K562 (cell line): ENCODE measurements around the gene CLEC2D. TPM values are rescaled to one million over a fixed set of nuclear protein-coding genes. Genes with fewer than 3 reads are reported as not detected.

Experiments
- ATAC-seq: fragments of 200-7000 bp; cut with Tn5 transposase; 3 replicates; pipeline ENCODE4 v1.9.1; 2020; ENCODE audit warnings: moderate library complexity
- BruUV-seq: library from RNA; stranded (reverse); fragments of 400-500 nt; replicated peaks from 2 replicates; lab custom pipeline; 2021; lab: Mats Ljungman, UMichigan
- CTCF ChIA-PET: fragments of 300-600 bp; formaldehyde crosslinking; extraction: SDS; loops from one replicate; lab custom pipeline; 2021; ENCODE audit warnings: low intra/inter-chr PET ratio; lab: Yijun Ruan, JAX
- POLR2A ChIA-PET: fragments of 300-600, 350-650 bp; sonication (Branson Sonifier 250); formaldehyde crosslinking; extraction: SDS; loops from one replicate; lab custom pipeline; 2021; ENCODE audit warnings: antibody characterized with exemption, inconsistent platforms; lab: Yijun Ruan, JAX
- DNase-seq, 4 experiments: peaks; one replicate each; pipeline versions ENCODE4 v3.0.0 to v3.0.0-alpha.2; 2011 to 2018; ENCODE audit warnings: low spot score in 3 of 4, mixed read lengths in 3 of 4; ENCODE audit errors: extremely low read depth in 1 of 4
- FAIRE-seq: peaks from 2 replicates; lab custom pipeline; 2011; peaks lifted over from hg19 to GRCh38; lab: Jason Lieb, UNC
- H2AFZ ChIP-seq: 2 replicates; pipeline ENCODE4 v1.6.0; 2011; ENCODE audit warnings: low read depth, low read length, control low read depth, inconsistent platforms
- H3K27ac ChIP-seq: fragments of 200-600 bp; 3 replicates; pipeline ENCODE4 v1.8.0; 2011; ENCODE audit warnings: low read depth, mild to moderate bottlenecking, control low read depth, inconsistent platforms, low read length, moderate library complexity, mixed read lengths; ENCODE audit errors: extremely low read depth
- H3K27me3 ChIP-seq, 2 experiments: fragments of 300-600 bp in 1 of 2; 2 replicates in 1 of 2; 3 replicates in 1 of 2; pipeline versions ENCODE4 v1.6.0 to v1.8.0; 2011; ENCODE audit warnings: inconsistent platforms in 2 of 2, low read length in 2 of 2, mild to moderate bottlenecking in 1 of 2, mixed read lengths in 1 of 2, moderate library complexity in 1 of 2; ENCODE audit not compliant: control insufficient read depth in 2 of 2, insufficient read depth in 2 of 2
- H3K36me3 ChIP-seq: fragments of 300-600 bp; 3 replicates; pipeline ENCODE4 v1.8.0; 2011; ENCODE audit warnings: mild to moderate bottlenecking, low read length, inconsistent platforms; ENCODE audit not compliant: control insufficient read depth, insufficient read depth
- H3K4me1 ChIP-seq, 2 experiments: fragments of 200-600 bp in 1 of 2; replicated peaks in 1 of 2; 2 replicates in 1 of 2; 3 replicates in 1 of 2; pipeline versions ENCODE4 v1.5.1 to v1.8.0; 2011; ENCODE audit warnings: inconsistent platforms in 2 of 2, low read length in 2 of 2, mild to moderate bottlenecking in 1 of 2, mixed read lengths in 1 of 2, moderate library complexity in 1 of 2; ENCODE audit not compliant: control insufficient read depth in 2 of 2, insufficient read depth in 2 of 2
- H3K4me2 ChIP-seq: 2 replicates; pipeline ENCODE4 v1.6.1; 2011; ENCODE audit warnings: low read length, control low read depth, inconsistent platforms, mixed read lengths; ENCODE audit not compliant: insufficient read depth
- H3K4me3 ChIP-seq: fragments of 200-600 bp; sonication (generic), shearing (Covaris generic); 2 replicates; pipeline ENCODE4 v1.5.1; 2016; ENCODE audit warnings: control low read depth, inconsistent platforms
- H3K79me2 ChIP-seq: fragments of 200-600 bp; 3 replicates; pipeline ENCODE4 v1.8.0; 2011; ENCODE audit warnings: low read length, inconsistent platforms; ENCODE audit not compliant: control insufficient read depth, insufficient read depth
- H3K9ac ChIP-seq, 2 experiments: 2 replicates each; pipeline versions ENCODE4 v1.6.0 to v1.6.1; 2011; ENCODE audit warnings: low read depth in 2 of 2, low read length in 2 of 2, control low read depth in 1 of 2, inconsistent platforms in 1 of 2, mild to moderate bottlenecking in 1 of 2, mixed read lengths in 1 of 2; ENCODE audit not compliant: insufficient read depth in 1 of 2
- H3K9me1 ChIP-seq: one replicate; pipeline ENCODE4 v1.6.0; 2011; ENCODE audit warnings: inconsistent platforms, mild to moderate bottlenecking, low read length, moderate library complexity; ENCODE audit not compliant: control insufficient read depth, insufficient read depth
- H3K9me3 ChIP-seq: replicated peaks from 2 replicates; pipeline ENCODE4 v1.5.1; 2011; ENCODE audit warnings: low read depth, low read length, inconsistent platforms; ENCODE audit not compliant: control insufficient read depth, insufficient read depth
- H4K20me1 ChIP-seq: replicated peaks from 2 replicates; pipeline ENCODE4 v1.6.1; 2011; ENCODE audit warnings: low read length, inconsistent platforms, mixed read lengths; ENCODE audit not compliant: control insufficient read depth, insufficient read depth
- ELK3 ChIP-seq: fragments of 450-650 bp; formaldehyde crosslinking; IDR thresholded peaks from 2 replicates; pipeline ENCODE4 v1.4.0; 2020; ENCODE audit warnings: mild to moderate bottlenecking
- FOXJ3 ChIP-seq: sonication (generic); formaldehyde crosslinking; IDR thresholded peaks from 2 replicates; pipeline ENCODE4 v1.4.0; 2020; ENCODE audit warnings: mild to moderate bottlenecking, missing genetic modification reagents
- HOXB6 ChIP-seq: fragments of 250-450 bp; sonication (Bioruptor Pico); IDR thresholded peaks from 2 replicates; pipeline ENCODE4 v1.5.1; 2022; ENCODE audit warnings: mild to moderate bottlenecking, borderline replicate concordance
- L3MBTL2 ChIP-seq: fragments of 450-650 bp; IDR thresholded peaks from 2 replicates; pipeline ENCODE4 v1.6.1; 2016; ENCODE audit warnings: mild to moderate bottlenecking, moderate library complexity
- MGA ChIP-seq: fragments of 450-650 bp; IDR thresholded peaks from 2 replicates; pipeline ENCODE4 v1.6.1; 2016; ENCODE audit warnings: mild to moderate bottlenecking, moderate library complexity
- NEUROD1 ChIP-seq: fragments of 150-350 bp; IDR thresholded peaks from 2 replicates; pipeline ENCODE4 v1.6.1; 2014; ENCODE audit warnings: borderline replicate concordance, low read length, low read depth; ENCODE audit not compliant: partially characterized antibody
- SMAD2 ChIP-seq: fragments of 150-350 bp; IDR thresholded peaks from 2 replicates; pipeline ENCODE4 v1.6.1; 2014; ENCODE audit warnings: low read depth, mild to moderate bottlenecking, low read length
- SNAPC5 ChIP-seq: fragments of 250-450 bp; sonication (Bioruptor Pico); IDR thresholded peaks from 2 replicates; pipeline ENCODE4 v1.8.0; 2021; ENCODE audit warnings: moderate library complexity, mild to moderate bottlenecking, inconsistent platforms
- ZNF175 ChIP-seq: fragments of 200-800 bp; sonication (Bioruptor generic); IDR thresholded peaks from 2 replicates; pipeline ENCODE4 v1.6.1; 2016; ENCODE audit warnings: low read depth, mild to moderate bottlenecking, missing genetic modification characterization, missing compliant biosample characterization
- ZNF239 ChIP-seq: fragments of 250-450 bp; sonication (Bioruptor Pico); IDR thresholded peaks from 2 replicates; pipeline ENCODE4 v1.4.0; 2020; ENCODE audit warnings: mild to moderate bottlenecking
- WGBS: fragments of 100-300 bp; shearing (Covaris generic); methylation state at CpG from one replicate; pipeline ENCODE4 v1.1.6; 2016; ENCODE audit warnings: low coverage, mixed read lengths; ENCODE audit not compliant: insufficient coverage; ENCODE audit errors: missing lambda C conversion rate; 5-methylcytosine and 5-hydroxymethylcytosine counted together
- in situ Hi-C: fragments of 300-500 bp; cut with MboI; formaldehyde crosslinking; loops from 4 replicates; pipeline ENCODE4 v1.15.0; 2018; ENCODE audit warnings: inconsistent platforms, mixed read lengths
- intact Hi-C: fragments of 100-400 bp; cut with micrococcal nuclease; formaldehyde crosslinking; loops from 2 replicates; pipeline ENCODE4 v1.14.2; 2022
- polyA plus RNA-seq, 8 experiments: library from polyadenylated mRNA; depleted of rRNA in 4 of 8; stranded (reverse) in 5 of 8; unstranded in 3 of 8; fragments of >200 nt; fragmentation: Nextera tagmentation in 2 of 8; fragmentation: Illumina TruSeq in 1 of 8; extraction: Ambion mirVana in 2 of 8; extraction: Trizol in 1 of 8; gene quantifications; 2 replicates each; pipeline versions ENCODE4 v1.2.1 to v1.2.3, GENCODE V29; 2011 to 2014; ENCODE audit warnings: inconsistent platforms in 1 of 8, missing spikeins in 1 of 8
- total RNA-seq, 7 experiments: library from RNA; depleted of rRNA in 6 of 7; stranded (reverse); fragments of >200 nt in 6 of 7; fragmentation: Illumina TruSeq in 2 of 7; extraction: Trizol in 2 of 7; gene quantifications; 2 replicates each; pipeline versions ENCODE4 v1.2.1 to v1.2.3, GENCODE V29; 2011 to 2021; ENCODE audit warnings: low replicate concordance in 1 of 7

The CLEC2D gene
- total and polyA plus RNA-seq, 9 of the 15 experiments (the other 6 are each of a cell fraction or from before 2014, with no cell fraction given), result 1.4 to 5.0 (median 2.2) TPM

- H3K27me3 ChIP-seq, result no peaks in the 10 kb centered on the region
- 29% methylated on average over 2 of the region's 5 CpGs for WGBS
- H3K4me2 ChIP-seq, result peak overlapping the region; percentile 73
- ChIA-PET POLR2A (no interaction called here), CTCF (interaction anchor here (1.1 kb wide), 1 partner anchor 9 kb away, joined by 3 read pairs; no protein-coding TSS in a partner anchor)
- H2AFZ ChIP-seq, result peak overlapping the region; percentile 96
- FAIRE-seq, result peak; percentile 32
- peaks cover 2% of the 10 kb centered on the region for H3K9me1 ChIP-seq
- no peaks in the 10 kb centered on the region; the same call in 1 of the 2 replicates for H3K9me3 ChIP-seq
- peak overlapping the region; percentile 51 to 84; a peak in 3 of 4 replicates for H3K9ac ChIP-seq
- ATAC-seq, result peak; percentile 55
- no peak overlapping the region for H3K4me3 ChIP-seq
- intact Hi-C loops, result loop anchor here (5.0 to 10.0 kb wide), 2 partner anchors 95 to 262 kb away; no protein-coding TSS in a partner anchor
- no peak for DNase-seq
- H3K27ac ChIP-seq, result peak overlapping the region; percentile 69
- peaks cover 9 to 12% of the 10 kb centered on the region in 2 experiments for H3K4me1 ChIP-seq
- no TSS peak for BruUV-seq
- no peaks in the 10 kb centered on the region for H3K36me3 ChIP-seq
- H3K79me2 ChIP-seq, result no peaks in the 10 kb centered on the region; the same call in 2 of the 3 replicates
- in situ Hi-C loops, result loop anchor here (5.0 to 10.0 kb wide), 2 partner anchors 182 to 265 kb away; no protein-coding TSS in a partner anchor
- H4K20me1 ChIP-seq, result no peaks in the 10 kb centered on the region
- TF ChIP-seq SMAD2, result no peak
- TF ChIP-seq HOXB6 (CRISPR knock-in tag), result no peak
- peak; percentile 54; the same call in 1 of the 2 replicates for TF ChIP-seq MGA
- TF ChIP-seq ELK3 (CRISPR knock-in tag), result no peak
- no peak for TF ChIP-seq FOXJ3 (CRISPR knock-in tag)
- TF ChIP-seq NEUROD1, result no peak
- no peak for TF ChIP-seq SNAPC5 (CRISPR knock-in tag)
- peak; percentile 44 for TF ChIP-seq L3MBTL2
- TF ChIP-seq ZNF175, result no peak
- no peak for TF ChIP-seq ZNF239 (CRISPR knock-in tag)
These were observed 73.1 kb downstream of the CLEC2D start for GRCh38 chr12:9742661-9743060.
